ENCODE measurements around the gene TGM4.

The TGM4 gene

DNA sequence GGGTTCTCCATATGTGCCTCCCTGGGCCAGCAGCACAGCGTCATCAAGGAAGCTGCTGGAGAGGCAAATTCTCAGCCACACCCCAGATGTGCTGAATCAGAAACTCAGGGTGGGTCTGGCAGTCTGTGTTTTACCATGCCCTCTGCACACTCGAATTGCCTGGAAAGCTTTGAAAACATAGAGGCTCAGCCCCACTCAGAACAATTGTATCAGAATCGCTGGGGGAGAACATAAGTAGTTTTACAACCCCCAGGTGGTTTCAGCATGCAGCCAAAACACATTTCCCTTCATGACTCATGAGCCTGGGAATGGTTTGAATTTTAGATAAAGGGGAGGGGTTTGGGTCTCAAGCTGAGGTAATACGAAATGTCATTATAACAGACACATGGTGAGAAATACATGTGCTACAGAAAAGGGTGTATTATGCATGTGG lies 9.6 kb downstream of the TGM4 start:
- no peaks in the 10 kb centered on the region for H3K4me1 Mint-ChIP-seq
- no peaks in the 10 kb centered on the region for H3K36me3 Mint-ChIP-seq (ENCODE audit: low read depth)
- DNase-seq, result no peak
- no peak overlapping the region for H3K27ac Mint-ChIP-seq
- no peak overlapping the region for H3K4me3 Mint-ChIP-seq
- TF ChIP-seq, protein P1, sequence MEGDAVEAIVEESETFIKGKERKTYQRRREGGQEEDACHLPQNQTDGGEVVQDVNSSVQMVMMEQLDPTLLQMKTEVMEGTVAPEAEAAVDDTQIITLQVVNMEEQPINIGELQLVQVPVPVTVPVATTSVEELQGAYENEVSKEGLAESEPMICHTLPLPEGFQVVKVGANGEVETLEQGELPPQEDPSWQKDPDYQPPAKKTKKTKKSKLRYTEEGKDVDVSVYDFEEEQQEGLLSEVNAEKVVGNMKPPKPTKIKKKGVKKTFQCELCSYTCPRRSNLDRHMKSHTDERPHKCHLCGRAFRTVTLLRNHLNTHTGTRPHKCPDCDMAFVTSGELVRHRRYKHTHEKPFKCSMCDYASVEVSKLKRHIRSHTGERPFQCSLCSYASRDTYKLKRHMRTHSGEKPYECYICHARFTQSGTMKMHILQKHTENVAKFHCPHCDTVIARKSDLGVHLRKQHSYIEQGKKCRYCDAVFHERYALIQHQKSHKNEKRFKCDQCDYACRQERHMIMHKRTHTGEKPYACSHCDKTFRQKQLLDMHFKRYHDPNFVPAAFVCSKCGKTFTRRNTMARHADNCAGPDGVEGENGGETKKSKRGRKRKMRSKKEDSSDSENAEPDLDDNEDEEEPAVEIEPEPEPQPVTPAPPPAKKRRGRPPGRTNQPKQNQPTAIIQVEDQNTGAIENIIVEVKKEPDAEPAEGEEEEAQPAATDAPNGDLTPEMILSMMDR (IDR thresholded peaks at IDR 0.05), result no peak
- peaks cover 7% of the 10 kb centered on the region for H3K27me3 Mint-ChIP-seq (ENCODE audit: low read depth, poor library complexity)
- no peaks in the 10 kb centered on the region for H3K9me3 Mint-ChIP-seq

DNA sequence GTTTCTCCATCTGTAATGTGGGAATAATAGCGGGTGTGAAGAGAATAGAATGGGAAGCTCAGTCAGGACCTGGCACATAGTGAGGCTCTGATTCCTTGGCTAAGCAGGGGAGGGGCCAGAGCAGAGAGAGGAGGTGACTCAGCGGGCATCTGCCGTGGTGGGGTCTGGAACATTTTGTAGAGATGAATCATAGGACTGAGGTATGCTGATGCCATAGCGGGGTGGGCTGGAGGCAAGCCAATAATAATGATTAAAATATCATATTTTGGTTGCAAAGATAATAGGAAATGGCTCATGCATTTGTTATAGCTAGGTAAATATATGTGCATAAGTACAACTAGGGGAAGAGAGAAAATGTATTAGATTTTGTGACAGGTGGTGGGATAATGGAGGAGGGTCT lies 11.2 kb downstream of the TGM4 start:
- H3K4me3 Mint-ChIP-seq, result no peak overlapping the region
- no peak overlapping the region for H3K27ac Mint-ChIP-seq
- no peak for DNase-seq
- H3K27me3 Mint-ChIP-seq (ENCODE audit: low read depth, poor library complexity), result peaks cover 14% of the 10 kb centered on the region
- no peaks in the 10 kb centered on the region for H3K9me3 Mint-ChIP-seq
- H3K4me1 Mint-ChIP-seq, result no peaks in the 10 kb centered on the region
- no peaks in the 10 kb centered on the region for H3K36me3 Mint-ChIP-seq (ENCODE audit: low read depth)
- TF ChIP-seq, protein P1 (IDR thresholded peaks at IDR 0.05), result no peak

- no peak overlapping the region for H3K4me3 Mint-ChIP-seq
- H3K9me3 Mint-ChIP-seq, result no peaks in the 10 kb centered on the region
- TF ChIP-seq, protein P1 (IDR thresholded peaks at IDR 0.05), result no peak
- H3K27ac Mint-ChIP-seq, result no peak overlapping the region
- peaks cover 14% of the 10 kb centered on the region for H3K27me3 Mint-ChIP-seq (ENCODE audit: low read depth, poor library complexity)
- no peaks in the 10 kb centered on the region for H3K4me1 Mint-ChIP-seq
- H3K36me3 Mint-ChIP-seq (ENCODE audit: low read depth), result no peaks in the 10 kb centered on the region
- DNase-seq, result no peak
These were observed 12.2 kb downstream of the TGM4 start for GRCh38 chr3:44886561-44886960.

DNA sequence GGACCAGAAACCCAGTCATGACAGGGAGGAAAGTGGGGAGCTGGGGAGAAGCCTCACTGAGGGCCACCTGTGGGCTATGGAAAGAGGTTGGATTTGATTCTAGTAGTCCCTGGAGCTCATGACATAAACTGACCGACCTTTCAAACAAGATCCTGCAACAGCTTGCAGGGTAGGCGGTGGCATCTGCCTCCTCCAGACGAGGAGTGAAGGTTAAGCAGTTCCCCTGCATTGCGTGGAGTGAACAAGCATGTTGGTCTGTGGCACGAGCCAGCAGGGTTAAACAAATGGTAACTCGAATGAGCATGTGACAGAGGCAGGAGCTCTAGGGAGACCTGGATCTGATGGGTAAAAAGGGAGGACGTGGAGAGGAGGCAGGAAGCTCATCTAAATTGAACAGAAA lies 12.7 kb downstream of the TGM4 start:
- Mint-ChIP-seq H3K27ac (no peak overlapping the region), H3K4me3 (no peak overlapping the region)

DNA sequence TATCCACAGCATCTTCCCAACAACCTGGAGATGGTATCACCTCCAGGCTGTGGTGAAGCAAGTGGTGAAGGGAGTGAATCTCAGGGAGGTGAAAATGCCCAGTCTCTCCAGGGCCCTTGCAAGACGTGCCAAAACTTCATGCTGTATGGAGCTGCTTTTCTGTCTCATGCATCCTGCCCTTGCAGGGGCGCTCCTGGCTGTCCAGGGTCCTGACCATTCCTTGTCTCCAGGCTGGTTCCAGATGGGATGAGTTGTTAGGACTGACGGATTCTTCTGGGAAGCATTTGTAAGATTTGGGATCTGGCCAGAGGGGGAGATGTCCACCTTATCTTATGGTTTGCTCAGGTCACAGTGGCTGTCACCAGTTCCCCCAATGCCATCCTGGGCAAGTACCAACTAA lies 15.8 kb downstream of the TGM4 start:
- H3K9me3 Mint-ChIP-seq, result no peaks in the 10 kb centered on the region
- H3K4me3 Mint-ChIP-seq, result no peak overlapping the region
- no peak overlapping the region for H3K27ac Mint-ChIP-seq
- peaks cover 11% of the 10 kb centered on the region for H3K27me3 Mint-ChIP-seq (ENCODE audit: low read depth, poor library complexity)
- H3K36me3 Mint-ChIP-seq (ENCODE audit: low read depth), result no peaks in the 10 kb centered on the region
- TF ChIP-seq, protein P1 (IDR thresholded peaks at IDR 0.05), result no peak
- H3K4me1 Mint-ChIP-seq, result no peaks in the 10 kb centered on the region
- no peak for DNase-seq

More for the DNA sequence above, 12.7 kb downstream of the TGM4 start:
- H3K27me3 Mint-ChIP-seq (ENCODE audit: low read depth, poor library complexity), result peaks cover 14% of the 10 kb centered on the region
- DNase-seq, result no peak
- no peaks in the 10 kb centered on the region for H3K4me1 Mint-ChIP-seq
- TF ChIP-seq, protein P1 (IDR thresholded peaks at IDR 0.05), result no peak
- H3K9me3 Mint-ChIP-seq, result no peaks in the 10 kb centered on the region
- H3K36me3 Mint-ChIP-seq (ENCODE audit: low read depth), result no peaks in the 10 kb centered on the region

- no peak overlapping the region for H3K27ac Mint-ChIP-seq
- no peaks in the 10 kb centered on the region for H3K9me3 Mint-ChIP-seq
- no peaks in the 10 kb centered on the region for H3K36me3 Mint-ChIP-seq (ENCODE audit: low read depth)
- no peaks in the 10 kb centered on the region for H3K4me1 Mint-ChIP-seq
- H3K4me3 Mint-ChIP-seq, result no peak overlapping the region
- DNase-seq, result no peak
- peaks cover 11% of the 10 kb centered on the region for H3K27me3 Mint-ChIP-seq (ENCODE audit: low read depth, poor library complexity)
- TF ChIP-seq, protein P1 (IDR thresholded peaks at IDR 0.05), result no peak
These were observed 16.4 kb downstream of the TGM4 start for GRCh38 chr3:44890852-44891251.

Measured in nephron progenitor cell (in vitro differentiated cells).